Measurements from ENCODE around the gene SGTA. TPM values are rescaled to one million over a fixed set of nuclear protein-coding genes. Genes with fewer than 3 reads are reported as not detected.

The SGTA gene
- total RNA-seq, 1 donor from 2014 or later = 29.8 TPM

DNA sequence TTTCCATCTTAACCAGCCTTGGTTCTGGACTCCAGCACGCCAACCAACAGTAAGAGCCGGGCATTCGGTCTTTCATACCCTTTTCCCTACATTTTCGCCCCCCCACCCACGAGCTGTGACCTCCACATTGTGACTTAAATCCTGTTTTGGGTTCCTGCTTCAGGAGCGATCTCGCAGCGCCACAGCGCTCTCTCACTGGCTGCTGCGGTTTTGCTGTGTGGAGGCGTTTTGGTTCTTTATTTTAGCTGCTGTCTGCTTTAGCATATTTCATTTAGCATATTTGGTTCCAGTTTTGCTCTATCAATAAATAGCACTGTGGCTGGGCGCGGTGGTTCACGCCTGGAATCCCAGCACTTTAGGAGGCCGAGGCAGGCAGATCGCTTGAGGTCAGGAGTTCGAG, 23.7 kb downstream of the SGTA start:
- Histone ChIP-seq H3K4me1 (no peaks in the 10 kb centered on the region), H3K27ac (no peak overlapping the region), H3K9me3 (no peaks in the 10 kb centered on the region), H3K27me3 (no peaks in the 10 kb centered on the region), H3K36me3 (peaks cover 69 to 91% of the 10 kb centered on the region in 2 donors), H3K4me3 (no peak overlapping the region)
- TF ChIP-seq, protein P1, sequence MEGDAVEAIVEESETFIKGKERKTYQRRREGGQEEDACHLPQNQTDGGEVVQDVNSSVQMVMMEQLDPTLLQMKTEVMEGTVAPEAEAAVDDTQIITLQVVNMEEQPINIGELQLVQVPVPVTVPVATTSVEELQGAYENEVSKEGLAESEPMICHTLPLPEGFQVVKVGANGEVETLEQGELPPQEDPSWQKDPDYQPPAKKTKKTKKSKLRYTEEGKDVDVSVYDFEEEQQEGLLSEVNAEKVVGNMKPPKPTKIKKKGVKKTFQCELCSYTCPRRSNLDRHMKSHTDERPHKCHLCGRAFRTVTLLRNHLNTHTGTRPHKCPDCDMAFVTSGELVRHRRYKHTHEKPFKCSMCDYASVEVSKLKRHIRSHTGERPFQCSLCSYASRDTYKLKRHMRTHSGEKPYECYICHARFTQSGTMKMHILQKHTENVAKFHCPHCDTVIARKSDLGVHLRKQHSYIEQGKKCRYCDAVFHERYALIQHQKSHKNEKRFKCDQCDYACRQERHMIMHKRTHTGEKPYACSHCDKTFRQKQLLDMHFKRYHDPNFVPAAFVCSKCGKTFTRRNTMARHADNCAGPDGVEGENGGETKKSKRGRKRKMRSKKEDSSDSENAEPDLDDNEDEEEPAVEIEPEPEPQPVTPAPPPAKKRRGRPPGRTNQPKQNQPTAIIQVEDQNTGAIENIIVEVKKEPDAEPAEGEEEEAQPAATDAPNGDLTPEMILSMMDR (IDR thresholded peaks at IDR 0.05) = no peak
- no peak for DNase-seq (ENCODE audit: low spot score in 2 of 2)
- intact Hi-C loops (cut with DNase I) = no loop called here

DNA sequence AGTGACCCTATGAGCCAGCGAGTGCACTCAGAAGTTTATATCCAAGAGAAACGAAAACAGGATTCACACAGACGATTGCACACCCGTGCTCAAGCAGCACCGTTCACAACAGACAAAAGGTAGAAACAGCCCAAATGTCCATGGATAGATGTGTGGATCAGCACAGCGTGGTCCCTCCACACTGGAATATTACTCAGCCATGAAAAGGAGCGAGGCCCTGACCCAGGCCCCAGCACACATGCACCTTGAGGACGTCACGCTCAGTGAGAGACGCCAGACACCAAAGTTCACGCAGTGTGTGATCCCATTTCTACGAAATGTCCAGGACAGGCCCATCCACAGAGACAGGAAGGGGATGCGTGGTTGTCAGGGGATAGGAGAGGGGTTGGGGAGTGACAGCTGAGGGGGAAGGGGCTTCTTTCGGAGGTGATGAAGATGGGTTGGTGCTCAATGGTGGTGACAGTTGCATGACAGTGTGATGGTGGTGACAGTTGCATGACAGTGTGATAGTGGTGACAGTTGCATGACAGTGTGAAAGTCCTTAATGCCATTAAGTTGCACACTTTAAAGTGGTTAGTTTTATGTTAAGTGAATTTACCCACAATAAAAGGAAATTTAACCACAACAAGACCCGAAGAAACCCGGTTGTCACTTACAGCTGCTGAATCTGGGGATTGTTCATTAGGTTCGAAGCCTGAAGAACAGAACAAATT, 24.3 kb downstream of the SGTA start:
- no peaks in the 10 kb centered on the region for H3K4me1 ChIP-seq
- no peak overlapping the region for H3K4me3 ChIP-seq
- no peak overlapping the region for H3K27ac ChIP-seq
- H3K36me3 ChIP-seq = peaks cover 63 to 87% of the 10 kb centered on the region in 2 donors
- intact Hi-C loops (cut with DNase I) = no loop called here
- no peaks in the 10 kb centered on the region for H3K27me3 ChIP-seq
- no peak for DNase-seq (ENCODE audit: low spot score in 2 of 2)
- H3K9me3 ChIP-seq = no peaks in the 10 kb centered on the region
- TF ChIP-seq, protein P1 (IDR thresholded peaks at IDR 0.05) = no peak

DNA sequence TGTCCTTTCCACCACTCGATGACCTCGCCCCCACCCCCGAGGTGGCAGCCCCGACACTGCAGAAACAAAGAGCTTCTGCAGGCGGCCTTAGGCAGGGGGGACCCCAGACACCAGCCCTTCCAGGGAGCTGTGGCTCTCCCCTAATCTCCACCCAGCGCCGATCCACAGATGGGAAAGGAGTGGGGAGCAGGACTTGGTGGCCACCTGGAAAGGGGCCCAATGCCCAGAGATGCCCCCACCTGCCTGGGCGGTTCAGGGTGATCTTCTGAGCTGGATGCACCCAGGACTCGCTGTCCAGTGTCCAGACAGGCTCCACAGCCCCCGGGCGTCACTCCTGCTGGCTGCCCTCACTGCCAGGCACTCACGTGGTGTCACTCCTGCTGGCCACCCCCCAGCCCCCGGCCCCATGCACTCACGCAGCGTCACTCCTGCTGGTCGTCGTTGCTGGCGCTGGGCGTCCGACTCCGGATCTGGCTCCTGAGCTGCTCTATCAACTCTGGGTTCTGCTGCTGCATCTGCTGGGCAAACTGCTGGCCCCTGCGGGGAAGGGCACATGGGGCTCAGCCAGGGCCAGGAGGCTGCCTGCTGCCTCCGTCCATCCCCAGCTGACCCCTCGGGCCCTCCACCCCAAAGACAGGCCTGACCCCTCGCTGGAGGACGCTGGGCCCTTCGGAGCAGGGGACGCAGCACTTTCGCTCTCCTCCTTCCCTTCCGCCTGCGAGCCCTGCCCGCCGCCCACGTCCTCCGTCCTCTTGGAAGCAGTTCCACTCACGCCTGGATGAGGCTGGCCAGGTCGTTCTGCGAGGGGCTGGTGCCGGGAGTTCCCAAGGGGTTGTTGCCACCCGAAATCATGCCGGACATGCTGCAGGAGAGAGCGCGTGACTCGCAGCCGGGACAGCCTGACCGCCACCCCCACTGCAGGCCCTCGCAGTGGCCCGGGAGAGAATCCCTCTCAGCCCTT, 25.9 kb downstream of the SGTA start:
- TF ChIP-seq, protein P1 (IDR thresholded peaks at IDR 0.05) = no peak
- Histone ChIP-seq H3K4me1 (no peaks in the 10 kb centered on the region), H3K27ac (no peak overlapping the region), H3K36me3 (peaks cover 47 to 72% of the 10 kb centered on the region in 2 donors), H3K4me3 (no peak overlapping the region), H3K9me3 (no peaks in the 10 kb centered on the region), H3K27me3 (no peaks in the 10 kb centered on the region)
- intact Hi-C loops (cut with DNase I) = no loop called here
- no peak for DNase-seq (ENCODE audit: low spot score in 2 of 2)

DNA sequence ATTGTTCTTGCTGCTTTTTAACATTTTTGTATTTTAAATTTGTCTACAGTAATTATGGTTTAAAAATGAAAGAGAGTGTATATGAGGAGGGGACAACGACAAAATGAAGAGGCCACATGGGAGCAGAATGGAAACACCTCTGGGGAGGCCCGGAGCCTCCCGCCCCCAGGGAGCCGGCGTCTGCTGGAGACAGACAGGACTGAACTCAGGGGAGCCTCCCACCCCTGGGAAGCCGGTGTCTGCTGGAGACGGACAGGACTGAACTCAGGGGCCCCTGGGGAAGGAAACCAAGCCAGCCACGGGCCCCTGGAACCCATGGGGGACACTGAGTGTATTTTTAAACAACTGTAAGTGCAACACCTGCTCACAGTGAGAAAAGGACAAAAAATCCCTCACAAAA, 26.6 kb downstream of the SGTA start:
- no peak overlapping the region for H3K27ac ChIP-seq
- DNase-seq (ENCODE audit: low spot score in 2 of 2) = no peak
- intact Hi-C loops (cut with DNase I) = no loop called here
- no peaks in the 10 kb centered on the region for H3K4me1 ChIP-seq
- no peak overlapping the region for H3K4me3 ChIP-seq
- no peaks in the 10 kb centered on the region for H3K27me3 ChIP-seq
- TF ChIP-seq, protein P1 (IDR thresholded peaks at IDR 0.05) = no peak
- H3K9me3 ChIP-seq = no peaks in the 10 kb centered on the region
- peaks cover 43 to 65% of the 10 kb centered on the region in 2 donors for H3K36me3 ChIP-seq

DNA sequence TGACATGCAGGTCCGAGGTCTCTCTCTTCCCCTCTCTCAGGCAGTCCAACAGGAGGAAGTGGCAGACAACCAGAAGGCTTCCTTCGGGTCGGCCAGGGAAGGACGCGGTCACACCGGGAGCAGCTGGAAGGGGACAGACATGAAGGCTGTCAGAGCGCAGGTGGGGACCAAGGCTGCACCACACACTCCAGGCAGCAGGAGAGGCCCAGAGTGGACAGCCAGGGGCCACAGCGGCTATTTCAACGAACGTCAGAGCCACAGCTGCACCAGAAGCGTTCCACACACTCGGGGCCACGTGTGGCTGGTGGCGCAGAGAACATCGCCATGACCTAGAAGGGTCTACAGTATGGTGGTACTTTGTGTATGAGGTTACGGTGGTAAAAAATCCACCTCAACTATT, 27.3 kb downstream of the SGTA start:
- TF ChIP-seq, protein P1 (IDR thresholded peaks at IDR 0.05) = no peak
- Histone ChIP-seq H3K27me3 (no peaks in the 10 kb centered on the region), H3K4me1 (no peaks in the 10 kb centered on the region), H3K27ac (no peak overlapping the region), H3K9me3 (no peaks in the 10 kb centered on the region), H3K4me3 (no peak overlapping the region), H3K36me3 (peaks cover 37 to 58% of the 10 kb centered on the region in 2 donors)
- intact Hi-C loops (cut with DNase I) = no loop called here
- DNase-seq (ENCODE audit: low spot score in 2 of 2) = no peak

Data from ascending aorta (tissue), 2 donors.